Stimulated activated naive CD8-positive, alpha-beta T cell treated with anti-CD3 and anti-CD28 coated beads, Interleukin-15, Interleukin-2, amounts not matched to agents 100 ng/mL and 50 ng/mL, for 24 hours (primary cell): ENCODE results near the gene MAST4.
"Not testable (repeated sequence)": the region's sequence is repeated elsewhere in the genome, so short reads cannot be mapped to it uniquely, and the experiment has no call there.

Experiments
- H3K27ac Mint-ChIP-seq: one replicate; pipeline ENCODE4 v1.8.0; 2021; ENCODE audit warnings: mild to moderate bottlenecking, mixed read lengths
- H3K27me3 Mint-ChIP-seq: one replicate; pipeline ENCODE4 v1.8.0; 2021; ENCODE audit warnings: mixed read lengths
- H3K36me3 Mint-ChIP-seq: one replicate; pipeline ENCODE4 v1.8.0; 2021; ENCODE audit warnings: low read depth, mixed read lengths
- H3K4me1 Mint-ChIP-seq: one replicate; pipeline ENCODE4 v1.8.0; 2021; ENCODE audit warnings: low read depth, mixed read lengths
- H3K4me3 Mint-ChIP-seq: one replicate; pipeline ENCODE4 v1.8.0; 2021; ENCODE audit warnings: mild to moderate bottlenecking, mixed read lengths
- H3K9me3 Mint-ChIP-seq: one replicate; pipeline ENCODE4 v1.8.0; 2021; ENCODE audit warnings: mixed read lengths

Gene MAST4

GRCh38 chr5:67163231-67163756 is 567.1 kb downstream of the MAST4 start:
- peaks cover 75% of the 10 kb centered on the region for H3K4me1 Mint-ChIP-seq
- H3K4me3 Mint-ChIP-seq, result peak overlapping the region; percentile 53
- H3K27ac Mint-ChIP-seq, result no peak overlapping the region
- H3K27me3 Mint-ChIP-seq, result no peaks in the 10 kb centered on the region
- peaks cover 31% of the 10 kb centered on the region for H3K36me3 Mint-ChIP-seq
- no peaks in the 10 kb centered on the region for H3K9me3 Mint-ChIP-seq

- peak overlapping the region; percentile 96 for H3K27ac Mint-ChIP-seq
- no peaks in the 10 kb centered on the region for H3K9me3 Mint-ChIP-seq
- H3K4me3 Mint-ChIP-seq, result peak overlapping the region; percentile 66
- no peaks in the 10 kb centered on the region for H3K27me3 Mint-ChIP-seq
- peaks cover 31% of the 10 kb centered on the region for H3K36me3 Mint-ChIP-seq
- peaks cover 73% of the 10 kb centered on the region for H3K4me1 Mint-ChIP-seq
Observed at GRCh38 chr5:67163863-67164595, 567.8 kb downstream of the MAST4 start.

- peak overlapping the region; percentile 66 for H3K4me3 Mint-ChIP-seq
- no peaks in the 10 kb centered on the region for H3K27me3 Mint-ChIP-seq
- H3K4me1 Mint-ChIP-seq, result peaks cover 63% of the 10 kb centered on the region
- no peaks in the 10 kb centered on the region for H3K9me3 Mint-ChIP-seq
- peak overlapping the region; percentile 96 for H3K27ac Mint-ChIP-seq
- peaks cover 31% of the 10 kb centered on the region for H3K36me3 Mint-ChIP-seq
Observed at GRCh38 chr5:67164856-67165525, 568.8 kb downstream of the MAST4 start.

DNA sequence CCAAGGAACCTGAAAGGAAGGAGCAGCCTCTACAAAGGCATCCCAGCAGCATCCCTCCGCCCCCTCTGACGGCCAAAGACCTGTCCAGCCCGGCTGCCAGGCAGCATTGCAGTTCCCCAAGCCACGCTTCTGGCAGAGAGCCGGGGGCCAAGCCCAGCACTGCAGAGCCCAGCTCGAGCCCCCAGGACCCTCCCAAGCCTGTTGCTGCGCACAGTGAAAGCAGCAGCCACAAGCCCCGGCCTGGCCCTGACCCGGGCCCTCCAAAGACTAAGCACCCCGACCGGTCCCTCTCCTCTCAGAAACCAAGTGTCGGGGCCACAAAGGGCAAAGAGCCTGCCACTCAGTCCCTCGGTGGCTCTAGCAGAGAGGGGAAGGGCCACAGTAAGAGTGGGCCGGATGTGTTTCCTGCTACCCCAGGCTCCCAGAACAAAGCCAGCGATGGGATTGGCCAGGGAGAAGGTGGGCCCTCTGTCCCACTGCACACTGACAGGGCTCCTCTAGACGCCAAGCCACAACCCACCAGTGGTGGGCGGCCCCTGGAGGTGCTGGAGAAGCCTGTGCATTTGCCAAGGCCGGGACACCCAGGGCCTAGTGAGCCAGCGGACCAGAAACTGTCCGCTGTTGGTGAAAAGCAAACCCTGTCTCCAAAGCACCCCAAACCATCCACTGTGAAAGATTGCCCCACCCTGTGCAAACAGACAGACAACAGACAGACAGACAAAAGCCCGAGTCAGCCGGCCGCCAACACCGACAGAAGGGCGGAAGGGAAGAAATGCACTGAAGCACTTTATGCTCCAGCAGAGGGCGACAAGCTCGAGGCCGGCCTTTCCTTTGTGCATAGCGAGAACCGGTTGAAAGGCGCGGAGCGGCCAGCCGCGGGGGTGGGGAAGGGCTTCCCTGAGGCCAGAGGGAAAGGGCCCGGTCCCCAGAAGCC is 569.6 kb downstream of the MAST4 start:
- Mint-ChIP-seq H3K27ac (peak overlapping the region; percentile 96), H3K36me3 (peaks cover 31% of the 10 kb centered on the region), H3K4me3 (peak overlapping the region; percentile 86), H3K27me3 (no peaks in the 10 kb centered on the region), H3K9me3 (no peaks in the 10 kb centered on the region), H3K4me1 (peaks cover 55% of the 10 kb centered on the region)

GRCh38 chr5:67166460-67167285 is 570.5 kb downstream of the MAST4 start:
- peak overlapping the region; percentile 96 for H3K27ac Mint-ChIP-seq

DNA sequence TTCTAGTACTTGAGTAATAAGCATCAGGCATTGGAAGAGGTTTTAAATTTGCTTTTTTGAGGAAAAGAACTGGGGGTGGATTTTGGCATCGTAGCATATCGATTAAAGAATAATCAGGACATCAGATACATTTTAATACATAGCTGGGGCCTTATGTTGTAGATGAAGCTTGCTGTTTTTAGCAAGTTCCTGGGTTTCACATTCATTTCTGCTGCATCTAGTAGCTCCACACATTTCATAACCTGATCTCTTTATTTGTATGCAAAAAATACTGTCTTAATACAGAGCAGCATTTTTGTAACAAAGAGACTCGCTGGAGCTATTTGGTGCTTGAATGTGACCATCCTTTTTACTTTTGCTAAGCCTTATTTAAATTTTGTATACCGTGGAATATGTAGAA is 571.9 kb downstream of the MAST4 start:
- Mint-ChIP-seq H3K36me3 (peaks cover 12% of the 10 kb centered on the region), H3K27ac (peak overlapping the region; percentile 18), H3K9me3 (no peaks in the 10 kb centered on the region), H3K27me3 (no peaks in the 10 kb centered on the region), H3K4me3 (peak overlapping the region; percentile 7), H3K4me1 (peaks cover 33% of the 10 kb centered on the region)

More at GRCh38 chr5:67166460-67167285, 570.5 kb downstream of the MAST4 start:
- Mint-ChIP-seq H3K36me3 (peaks cover 23% of the 10 kb centered on the region), H3K27me3 (no peaks in the 10 kb centered on the region), H3K9me3 (no peaks in the 10 kb centered on the region), H3K4me3 (peak overlapping the region; percentile 86), H3K4me1 (peaks cover 47% of the 10 kb centered on the region)

DNA sequence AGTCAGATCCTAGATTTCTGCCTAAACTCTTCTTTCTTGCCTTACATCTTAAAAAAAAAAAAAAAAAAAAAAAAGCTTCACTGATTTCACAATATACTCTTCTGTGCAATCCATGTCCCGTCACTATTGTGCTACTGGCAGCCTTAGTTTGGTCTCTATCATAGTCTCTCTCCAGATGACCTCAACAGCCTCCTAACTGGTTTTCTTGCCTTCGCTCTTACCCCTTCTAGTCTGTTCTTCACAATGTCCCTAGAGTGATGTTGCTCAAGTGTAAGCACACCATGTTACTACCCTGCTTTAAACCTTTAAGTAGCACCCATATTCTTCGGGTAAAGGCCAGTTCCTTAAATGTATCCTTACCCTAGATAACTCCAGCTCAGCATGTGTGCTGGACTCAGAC is 574.6 kb downstream of the MAST4 start:
- peaks cover 23% of the 10 kb centered on the region for H3K4me1 Mint-ChIP-seq
- no peak overlapping the region for H3K27ac Mint-ChIP-seq
- no peaks in the 10 kb centered on the region for H3K27me3 Mint-ChIP-seq
- H3K9me3 Mint-ChIP-seq, result peaks cover 5% of the 10 kb centered on the region
- no peaks in the 10 kb centered on the region for H3K36me3 Mint-ChIP-seq
- no peak overlapping the region for H3K4me3 Mint-ChIP-seq

GRCh38 chr5:67173351-67173750 is 577.2 kb downstream of the MAST4 start:
- H3K4me1 Mint-ChIP-seq, H3K4me3 Mint-ChIP-seq, H3K27me3 Mint-ChIP-seq, H3K36me3 Mint-ChIP-seq, H3K27ac Mint-ChIP-seq: not testable (repeated sequence)
- peaks cover 16% of the 10 kb centered on the region for H3K9me3 Mint-ChIP-seq

DNA sequence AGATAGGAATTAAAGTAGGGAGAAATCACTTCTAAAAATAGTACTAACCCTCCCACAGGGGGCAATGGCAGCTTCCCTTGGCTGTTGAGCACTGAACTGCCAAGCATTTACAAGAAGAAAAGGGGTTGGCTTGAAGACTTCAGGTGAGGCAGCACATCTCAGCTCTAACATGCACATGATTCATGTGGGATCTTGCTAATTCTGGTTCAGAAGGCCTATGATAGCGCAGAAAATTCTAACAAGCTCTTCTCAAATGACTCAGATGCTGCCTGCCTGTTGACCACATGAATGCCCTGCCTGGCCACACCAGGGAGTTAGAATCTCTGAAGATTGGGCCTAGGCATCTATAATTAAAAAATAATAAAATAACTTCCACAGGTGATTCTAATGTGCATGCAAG is 577.8 kb downstream of the MAST4 start:
- H3K4me3 Mint-ChIP-seq, result no peak overlapping the region
- H3K27ac Mint-ChIP-seq, result no peak overlapping the region

DNA sequence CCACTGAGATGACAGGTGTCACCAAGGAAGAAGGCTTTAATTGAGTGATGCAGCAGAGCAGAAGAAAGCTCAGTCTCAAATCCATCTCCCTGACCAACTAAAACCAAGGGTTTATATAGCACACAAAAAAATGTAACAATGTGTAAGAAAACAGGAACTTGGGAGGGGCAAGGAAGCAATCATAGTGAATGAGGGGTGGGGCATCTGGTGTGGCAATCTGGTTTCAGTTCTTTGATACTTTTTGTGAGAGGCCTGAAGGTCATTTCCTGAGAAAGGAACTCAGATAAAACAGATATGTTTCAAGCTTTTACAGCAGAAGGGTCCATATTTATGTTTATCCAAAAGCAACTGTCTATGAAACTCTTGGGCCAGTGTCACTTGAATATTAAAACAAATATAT is 580.7 kb downstream of the MAST4 start:
- H3K9me3 Mint-ChIP-seq, result peaks cover 16% of the 10 kb centered on the region
- peaks cover 24% of the 10 kb centered on the region for H3K4me1 Mint-ChIP-seq
- H3K27ac Mint-ChIP-seq, result no peak overlapping the region
- H3K4me3 Mint-ChIP-seq, result no peak overlapping the region
- peaks cover 6% of the 10 kb centered on the region for H3K36me3 Mint-ChIP-seq
- H3K27me3 Mint-ChIP-seq, result no peaks in the 10 kb centered on the region

More for the DNA sequence above, 577.8 kb downstream of the MAST4 start:
- H3K9me3 Mint-ChIP-seq, result peaks cover 16% of the 10 kb centered on the region
- H3K36me3 Mint-ChIP-seq, result peaks cover 3% of the 10 kb centered on the region
- no peaks in the 10 kb centered on the region for H3K27me3 Mint-ChIP-seq
- peaks cover 7% of the 10 kb centered on the region for H3K4me1 Mint-ChIP-seq

- Mint-ChIP-seq H3K27ac (no peak overlapping the region), H3K4me3 (no peak overlapping the region), H3K4me1 (peaks cover 35% of the 10 kb centered on the region), H3K27me3 (no peaks in the 10 kb centered on the region), H3K9me3 (peaks cover 16% of the 10 kb centered on the region), H3K36me3 (peaks cover 6% of the 10 kb centered on the region)
Observed at GRCh38 chr5:67178085-67178484, 581.9 kb downstream of the MAST4 start.

DNA sequence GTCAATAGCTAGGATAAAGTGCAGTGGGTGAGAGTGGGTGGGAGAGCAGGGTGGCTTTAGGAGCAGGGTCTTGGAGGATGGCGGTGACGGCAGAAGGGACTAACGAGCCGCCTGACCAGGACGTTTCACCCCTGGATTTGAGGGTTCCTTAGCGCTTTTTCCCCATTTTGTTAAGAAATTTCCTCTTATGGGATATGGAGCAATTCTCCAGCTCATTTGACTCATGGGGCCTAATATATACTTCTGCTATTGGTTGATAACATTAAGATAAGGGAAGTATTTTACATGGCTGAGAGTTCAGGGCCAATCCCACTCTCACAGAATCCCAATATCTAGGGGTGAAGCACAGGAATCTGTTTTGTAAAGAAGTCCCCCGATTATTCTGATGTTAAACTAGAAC is 582.8 kb downstream of the MAST4 start:
- Mint-ChIP-seq H3K27ac (no peak overlapping the region), H3K4me3 (no peak overlapping the region), H3K9me3 (peaks cover 16% of the 10 kb centered on the region), H3K36me3 (peaks cover 10% of the 10 kb centered on the region), H3K27me3 (no peaks in the 10 kb centered on the region), H3K4me1 (peaks cover 36% of the 10 kb centered on the region)

DNA sequence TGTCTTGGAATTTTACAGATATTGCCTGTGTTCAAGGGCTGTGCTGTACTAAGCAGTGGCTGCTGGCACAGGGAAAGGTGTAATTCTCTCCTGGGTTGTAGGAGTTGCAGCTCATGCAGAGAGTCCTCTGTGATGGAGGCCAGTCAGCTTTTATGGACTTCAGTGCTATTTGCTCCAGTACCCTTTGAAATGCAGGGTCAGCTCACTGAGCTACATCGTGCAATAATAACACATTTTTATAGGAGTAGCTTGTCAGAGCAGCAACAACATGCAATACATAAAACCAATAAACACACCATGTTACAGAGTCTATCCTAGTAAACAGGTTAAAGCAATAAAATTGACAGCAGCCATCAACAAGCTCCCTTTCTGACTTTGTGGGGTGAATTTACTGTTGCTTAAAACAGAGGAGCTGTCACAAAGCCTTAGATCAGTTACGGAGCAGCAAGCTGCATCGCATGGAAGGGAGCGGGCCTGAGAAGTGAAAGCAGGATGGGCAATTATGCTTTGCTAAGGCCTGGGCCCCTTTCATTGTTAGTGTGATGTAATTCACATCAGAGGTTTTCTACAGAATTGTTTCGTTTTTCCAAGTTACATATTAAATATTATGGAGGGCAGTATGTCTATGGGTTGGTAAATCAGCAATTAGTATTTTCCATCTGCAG is 583.6 kb downstream of the MAST4 start:
- H3K9me3 Mint-ChIP-seq, result peaks cover 16% of the 10 kb centered on the region
- H3K36me3 Mint-ChIP-seq, result peaks cover 10% of the 10 kb centered on the region
- H3K4me1 Mint-ChIP-seq, result peaks cover 36% of the 10 kb centered on the region
- no peaks in the 10 kb centered on the region for H3K27me3 Mint-ChIP-seq
- no peak overlapping the region for H3K4me3 Mint-ChIP-seq
- no peak overlapping the region for H3K27ac Mint-ChIP-seq
